GM08714 (cell line): ENCODE data around the gene SOCS1.

Source experiments
- H3K4me3 ChIP-seq: fragments of 200-500 bp; sonication (Bioruptor generic); 2 replicates; pipeline ENCODE4 v1.5.1; 2014; ENCODE audit warnings: mild to moderate bottlenecking, low read length, inconsistent platforms
- ZNF274 ChIP-seq: IDR thresholded peaks from 2 replicates; pipeline ENCODE4 v1.6.1; 2012; ENCODE audit warnings: mild to moderate bottlenecking, low read depth, low read length

The SOCS1 gene

DNA sequence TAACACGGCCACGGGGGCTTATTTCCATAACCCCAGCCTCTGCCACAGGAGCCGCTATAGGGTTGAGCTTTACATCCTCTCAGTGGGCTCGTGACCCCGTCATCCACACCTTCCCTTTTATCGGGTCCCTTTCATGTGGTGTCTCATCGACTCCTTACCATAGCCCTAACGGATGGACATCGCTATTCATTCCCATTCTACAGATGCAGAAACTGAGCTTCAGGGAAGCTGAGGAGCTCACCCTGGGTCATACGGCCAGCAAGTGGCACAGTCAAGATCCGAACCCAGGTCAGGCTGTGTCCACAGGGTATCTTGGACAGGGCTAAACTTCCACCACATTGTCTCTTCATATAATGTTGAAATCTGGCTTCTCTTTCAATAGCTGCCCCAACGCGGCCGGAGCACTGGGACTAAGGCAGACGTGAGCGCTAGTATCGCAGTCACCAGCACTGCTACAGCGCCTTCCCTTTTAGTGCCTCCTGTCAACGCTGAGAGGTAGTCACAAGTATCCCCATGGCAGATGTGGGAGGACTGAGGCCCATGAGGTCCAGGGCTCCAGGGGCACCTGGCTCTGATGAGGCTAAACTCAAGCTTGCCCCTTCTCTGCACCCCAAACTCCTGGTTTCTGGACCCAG lies 50.8 kb downstream of the SOCS1 start:
- no peak for TF ChIP-seq ZNF274

DNA sequence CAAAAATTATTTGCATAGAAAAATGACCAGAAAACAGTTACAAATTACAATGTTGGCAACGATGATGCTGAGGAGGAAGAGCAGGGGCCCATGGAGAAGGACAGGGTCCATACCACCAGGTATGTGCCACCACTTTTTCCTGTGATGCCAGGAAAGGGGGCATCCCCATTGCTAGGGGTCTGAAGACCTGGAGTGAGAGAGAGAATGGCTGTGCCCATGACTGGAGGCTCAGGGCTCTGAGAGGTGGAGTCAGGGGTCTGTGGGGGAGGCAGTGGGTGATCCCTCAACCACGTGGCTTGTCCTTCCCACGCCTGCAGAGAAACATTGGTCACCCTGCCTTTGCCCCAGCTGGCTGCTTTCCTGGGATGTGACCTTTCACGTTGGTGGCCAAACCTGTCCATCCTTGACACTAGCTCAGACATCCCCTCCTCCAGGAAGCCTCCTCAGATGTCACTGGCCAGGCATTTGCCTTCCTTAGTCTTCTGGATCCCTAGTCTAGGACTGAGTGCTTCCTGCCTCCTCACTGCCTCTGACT lies 51.4 kb downstream of the SOCS1 start:
- TF ChIP-seq ZNF274: no peak
- H3K4me3 ChIP-seq: no peak overlapping the region

More for the DNA sequence above, 50.8 kb downstream of the SOCS1 start:
- no peak overlapping the region for H3K4me3 ChIP-seq
